OCI-LY1 (cell line): Measurements from ENCODE around the gene HDAC11.

Experiments
- H2AFZ ChIP-seq: fragments of 200-600 bp; sonication (generic), shearing (Covaris generic); 2 replicates; pipeline ENCODE4 v1.6.0; 2014; ENCODE audit warnings: antibody characterized with exemption, mild to moderate bottlenecking, low read length
- H3F3A ChIP-seq: fragments of 200-600 bp; sonication (generic), shearing (Covaris generic); 2 replicates; pipeline ENCODE4 v1.6.0; 2014; ENCODE audit warnings: mild to moderate bottlenecking, antibody characterized with exemption, low read length, moderate library complexity; ENCODE audit not compliant: insufficient read depth
- H3K27ac ChIP-seq: fragments of 200-600 bp; sonication (generic); 2 replicates; pipeline ENCODE4 v1.5.1; 2014; ENCODE audit warnings: low read length, mixed run types, mild to moderate bottlenecking, low read depth; ENCODE audit not compliant: poor library complexity, severe bottlenecking
- H3K27me3 ChIP-seq: fragments of 200-600 bp; sonication (generic); 2 replicates; pipeline ENCODE4 v1.6.0; 2014; ENCODE audit warnings: antibody characterized with exemption, mild to moderate bottlenecking, low read length, moderate library complexity; ENCODE audit not compliant: insufficient read depth
- H3K36me3 ChIP-seq: fragments of 200-600 bp; sonication (generic); 2 replicates; pipeline ENCODE4 v1.6.1; 2014; ENCODE audit warnings: mild to moderate bottlenecking, antibody characterized with exemption, low read length, moderate library complexity, mixed read lengths; ENCODE audit not compliant: insufficient read depth
- H3K4me1 ChIP-seq: fragments of 200-600 bp; sonication (generic); 2 replicates; pipeline ENCODE4 v1.5.1; 2014; ENCODE audit warnings: mild to moderate bottlenecking, low read length, moderate library complexity; ENCODE audit not compliant: insufficient read depth, severe bottlenecking
- H3K4me2 ChIP-seq: fragments of 200-600 bp; sonication (generic), shearing (Covaris generic); 2 replicates; pipeline ENCODE4 v1.6.1; 2014; ENCODE audit warnings: low read length
- H3K4me3 ChIP-seq: fragments of 200-600 bp; sonication (generic); 2 replicates; pipeline ENCODE4 v1.5.1; 2014; ENCODE audit warnings: low read length, low read depth, mild to moderate bottlenecking, mixed read lengths; ENCODE audit not compliant: poor library complexity, severe bottlenecking
- H3K79me2 ChIP-seq: fragments of 200-600 bp; shearing (Covaris generic); 2 replicates; pipeline ENCODE4 v1.6.1; 2016; ENCODE audit warnings: mixed run types, low read length, mixed read lengths; ENCODE audit not compliant: insufficient read depth
- H3K9ac ChIP-seq: fragments of 200-600 bp; sonication (generic), shearing (Covaris generic); 2 replicates; pipeline ENCODE4 v1.6.1; 2014; ENCODE audit warnings: mild to moderate bottlenecking, low read length, mixed read lengths
- H3K9me2 ChIP-seq: fragments of 200-600 bp; sonication (generic), shearing (Covaris generic); 2 replicates; pipeline ENCODE4 v1.6.1; 2014; ENCODE audit warnings: low read depth, mild to moderate bottlenecking, low read length, mixed read lengths
- H3K9me3 ChIP-seq: fragments of 200-600 bp; shearing (Covaris generic); 2 replicates; pipeline ENCODE4 v1.6.1; 2014; ENCODE audit warnings: low read length, mixed read lengths
- H4K20me1 ChIP-seq: fragments of 200-600 bp; sonication (generic), shearing (Covaris generic); 2 replicates; pipeline ENCODE4 v1.6.0; 2016; ENCODE audit warnings: mild to moderate bottlenecking, low read length; ENCODE audit not compliant: insufficient read depth
- CTCF ChIP-seq: fragments of 200-600 bp; sonication (generic), shearing (Covaris generic); IDR thresholded peaks from 2 replicates; pipeline ENCODE4 v1.5.1; 2017; ENCODE audit warnings: mild to moderate bottlenecking, antibody characterized with exemption, low read length, moderate library complexity, mixed read lengths
- EZH2 ChIP-seq: fragments of 200-600 bp; sonication (generic), shearing (Covaris generic); IDR thresholded peaks from 2 replicates; pipeline ENCODE4 v1.8.0; 2017; ENCODE audit warnings: borderline replicate concordance, mixed run types, mild to moderate bottlenecking, antibody characterized with exemption, low read length, moderate library complexity, mixed read lengths

HDAC11 gene

GRCh38 chr3:13537909-13538296 is 57.8 kb downstream of the HDAC11 start:
- Histone ChIP-seq H3K27ac (no peak overlapping the region), H2AFZ (no peak overlapping the region), H3K4me1 (no peaks in the 10 kb centered on the region), H3K27me3 (0 out of 2 replicates have a peak, but pooled peaks cover under 1% of the 10 kb centered on the region), H3K9ac (no peak overlapping the region), H3K36me3 (no peaks in the 10 kb centered on the region), H3K9me2 (no peaks in the 10 kb centered on the region), H3F3A (no peaks in the 10 kb centered on the region), H4K20me1 (no peaks in the 10 kb centered on the region), H3K4me3 (no peak overlapping the region), H3K79me2 (no peaks in the 10 kb centered on the region), H3K4me2 (no peak overlapping the region), H3K9me3 (no peaks in the 10 kb centered on the region)
- TF ChIP-seq CTCF: no peak
- no peak for TF ChIP-seq EZH2

- Histone ChIP-seq H3K4me1 (no peaks in the 10 kb centered on the region), H4K20me1 (no peaks in the 10 kb centered on the region), H3K36me3 (no peaks in the 10 kb centered on the region), H3K9me3 (no peaks in the 10 kb centered on the region), H3K27me3 (no peaks in the 10 kb centered on the region), H3K4me3 (no peak overlapping the region), H3K9me2 (no peaks in the 10 kb centered on the region), H3K4me2 (no peak overlapping the region), H3K9ac (no peak overlapping the region), H3F3A (no peaks in the 10 kb centered on the region), H3K27ac (no peak overlapping the region), H3K79me2 (no peaks in the 10 kb centered on the region), H2AFZ (no peak overlapping the region)
- TF ChIP-seq EZH2 (no peak), CTCF (no peak)
Measured at GRCh38 chr3:13538520-13539291, 58.6 kb downstream of the HDAC11 start.

- Histone ChIP-seq H3K9ac (no peak overlapping the region), H3K27ac (no peak overlapping the region), H4K20me1 (no peaks in the 10 kb centered on the region), H3K4me3 (no peak overlapping the region), H3K4me1 (no peaks in the 10 kb centered on the region), H3K79me2 (no peaks in the 10 kb centered on the region), H3K9me3 (no peaks in the 10 kb centered on the region), H3K36me3 (no peaks in the 10 kb centered on the region), H3F3A (no peaks in the 10 kb centered on the region), H3K9me2 (no peaks in the 10 kb centered on the region), H2AFZ (no peak overlapping the region), H3K27me3 (no peaks in the 10 kb centered on the region), H3K4me2 (no peak overlapping the region)
- TF ChIP-seq EZH2 (no peak), CTCF (no peak)
Measured at GRCh38 chr3:13539292-13539638, 59.2 kb downstream of the HDAC11 start.
